CD4-positive, alpha-beta T cell treated with Interleukin-12 subunit alpha and Interleukin-12 subunit beta, for 1 hour (primary cell): ENCODE results near the gene FLT1.
A peak's percentile ranks its signal among the peaks of the same experiment; 100 is the strongest.

ENCODE experiments used
- DNase-seq: peaks from one replicate; pipeline ENCODE4 v3.0.0-alpha.2; 2020

The FLT1 gene

DNA sequence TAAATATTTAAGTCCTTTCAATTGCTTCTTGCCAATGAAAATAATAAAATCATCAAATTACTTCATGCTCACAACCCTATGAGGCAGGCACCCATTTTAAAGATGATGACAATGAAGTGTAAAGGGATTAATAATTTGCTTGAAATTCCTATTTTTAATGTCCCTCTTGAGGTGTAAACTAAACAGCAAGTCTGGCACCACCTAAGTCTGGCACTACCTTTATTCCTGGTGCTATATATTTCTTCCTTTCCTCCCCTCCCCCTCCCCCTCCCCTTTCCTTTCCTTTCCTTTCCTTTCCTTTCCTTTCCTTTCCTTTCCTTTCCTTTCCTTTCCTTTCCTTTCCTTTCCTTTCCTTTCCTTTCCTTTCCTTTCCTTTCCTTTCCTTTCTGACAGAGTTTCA is 42.2 kb downstream of the FLT1 start:
- no peak for DNase-seq

DNA sequence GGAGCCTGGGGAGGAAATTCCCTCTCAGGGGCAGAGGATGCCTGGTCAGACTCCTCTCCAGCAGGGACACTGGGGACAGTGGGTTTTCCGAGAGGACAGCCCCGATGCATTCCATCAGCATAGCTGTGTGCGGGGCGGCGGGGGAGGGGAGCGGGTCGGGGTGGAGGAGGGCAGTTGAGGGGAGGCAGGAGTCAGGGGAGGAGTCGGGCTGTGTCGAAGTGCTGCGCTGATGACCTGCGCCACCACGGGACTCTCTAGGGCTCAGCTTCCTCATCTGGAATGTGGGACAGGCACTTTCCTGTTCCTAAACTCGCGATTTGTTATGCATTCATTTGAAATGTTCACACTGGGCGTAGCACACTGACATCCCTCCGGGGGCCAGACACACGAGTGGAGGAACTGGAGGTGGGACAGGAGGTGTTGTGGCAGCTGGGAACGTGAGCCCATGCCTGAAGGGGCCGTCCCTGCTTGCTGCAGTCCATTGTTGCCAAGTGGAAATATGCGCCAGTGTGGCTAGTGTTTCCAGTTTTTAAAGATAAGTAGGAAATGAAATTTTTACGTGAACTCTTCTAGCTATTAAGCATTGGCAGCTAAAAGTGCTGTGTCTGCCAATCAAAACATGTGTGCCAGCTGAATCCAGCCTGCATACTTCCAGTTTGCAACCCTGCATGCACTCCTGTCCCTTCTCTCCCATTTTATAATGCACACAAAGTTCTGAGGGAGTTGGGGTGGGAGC is 43.3 kb downstream of the FLT1 start:
- no peak for DNase-seq

DNA sequence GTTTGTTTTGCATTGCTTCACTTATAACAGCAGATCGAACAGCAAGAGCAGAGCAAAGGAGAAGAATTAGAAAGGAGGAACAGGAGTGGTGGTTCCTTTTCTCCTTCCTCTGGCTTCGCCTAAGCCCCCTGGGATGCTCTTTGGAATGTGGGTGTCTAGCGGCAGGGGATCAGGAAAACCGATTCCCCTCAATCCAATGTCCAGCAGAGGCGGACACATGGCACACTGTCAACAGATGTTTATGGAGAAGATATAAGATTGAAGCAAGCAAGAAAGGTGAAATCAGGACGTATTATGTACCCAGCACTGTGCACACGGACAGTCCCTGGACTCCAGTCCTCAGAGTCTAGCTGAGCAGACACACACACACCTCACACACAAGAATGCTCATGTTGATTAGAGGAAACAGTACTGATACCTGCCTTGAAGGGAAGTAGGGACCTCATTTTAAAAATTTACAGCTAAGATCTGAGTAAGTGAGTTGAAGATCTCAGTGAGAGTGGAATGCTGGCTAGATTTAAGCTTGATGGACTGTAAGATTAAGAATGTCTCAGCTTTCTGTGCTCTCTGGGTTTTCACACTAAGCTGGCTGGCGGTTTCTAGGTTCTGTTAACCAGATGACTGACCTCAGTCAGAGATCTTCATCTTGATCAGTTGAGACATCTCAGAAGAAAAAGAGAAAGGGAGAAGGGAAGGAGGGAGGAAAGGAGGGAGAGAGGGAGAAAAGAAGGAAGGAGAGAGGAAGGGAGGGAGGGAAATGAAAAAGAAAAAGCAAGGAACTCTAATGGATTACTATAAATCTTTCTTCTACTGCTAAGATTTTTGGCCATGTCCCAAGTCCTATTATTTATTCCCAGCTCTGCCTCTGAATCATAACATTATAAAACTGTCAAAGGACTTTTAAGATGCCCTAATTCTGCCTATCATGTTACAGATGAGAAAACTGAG is 44.8 kb downstream of the FLT1 start:
- DNase-seq = no peak

DNA sequence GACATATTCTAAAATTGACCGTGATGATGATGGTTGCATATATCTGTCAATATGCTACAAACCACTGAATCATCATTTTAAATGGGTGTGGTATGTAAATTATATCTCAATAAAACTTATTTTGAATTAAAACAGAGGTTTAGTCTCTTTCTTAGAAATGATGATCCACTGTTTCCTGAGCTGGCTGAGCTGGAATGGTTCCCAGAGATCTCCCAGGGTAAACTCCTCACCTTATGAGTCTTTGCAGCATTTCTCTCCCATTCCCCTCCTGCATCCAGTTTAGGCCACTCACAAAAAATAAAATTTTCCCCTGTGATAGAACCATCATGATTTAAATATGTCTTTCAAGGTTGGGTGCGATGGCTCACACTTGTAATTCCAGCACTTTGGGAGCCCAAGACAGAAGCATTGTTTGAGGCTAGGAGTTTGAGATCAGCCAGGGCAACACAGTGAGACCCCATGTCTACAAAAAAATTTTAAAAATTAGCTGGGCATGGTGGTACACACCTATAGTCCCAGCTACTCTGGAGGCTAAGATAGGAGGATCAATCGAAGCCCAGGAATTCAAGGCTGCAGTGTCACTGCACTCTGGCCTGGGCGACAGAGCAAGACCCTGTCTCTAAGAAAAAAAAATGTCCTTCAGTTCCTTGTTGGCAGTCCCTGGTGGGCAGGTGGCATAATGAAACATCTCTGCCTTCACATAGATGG is 46.1 kb downstream of the FLT1 start:
- no peak for DNase-seq

DNA sequence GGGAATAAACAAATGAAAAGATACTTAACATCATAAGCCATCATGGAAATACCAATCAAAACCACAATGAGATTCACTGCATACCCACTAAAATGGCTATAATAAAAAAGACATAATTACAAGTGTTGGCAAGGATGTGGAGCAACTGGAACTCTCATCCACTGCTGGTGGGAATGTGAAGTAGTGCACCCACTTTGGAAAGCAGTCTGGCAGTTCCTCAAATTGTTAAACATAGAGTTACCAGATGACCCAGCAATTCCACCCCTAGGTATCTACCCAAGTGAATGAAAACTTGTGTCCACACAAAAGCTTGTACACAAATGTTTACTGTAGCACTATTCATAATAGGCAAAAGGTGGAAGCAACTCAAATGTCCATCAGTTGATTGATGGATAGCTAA is 46.9 kb downstream of the FLT1 start:
- DNase-seq = no peak

DNA sequence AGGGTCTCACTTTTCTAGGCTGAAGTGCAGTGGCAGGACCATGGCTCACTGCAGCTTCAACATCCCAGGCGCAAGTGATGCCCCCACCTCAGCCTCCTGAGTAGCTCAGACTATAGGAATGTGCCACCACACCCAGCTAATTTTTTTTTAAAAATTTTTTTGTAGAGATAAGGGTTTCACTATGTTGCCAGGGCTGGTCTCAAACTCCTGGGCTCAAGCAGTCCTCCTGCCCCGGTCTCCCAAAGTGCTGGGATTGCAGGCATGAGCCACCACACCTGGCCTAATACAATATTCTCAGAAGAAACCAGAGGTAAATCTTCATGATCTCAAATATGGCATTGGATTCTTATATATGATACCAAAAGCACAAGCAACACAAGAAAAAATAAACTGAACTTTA is 47.7 kb downstream of the FLT1 start:
- no peak for DNase-seq

DNA sequence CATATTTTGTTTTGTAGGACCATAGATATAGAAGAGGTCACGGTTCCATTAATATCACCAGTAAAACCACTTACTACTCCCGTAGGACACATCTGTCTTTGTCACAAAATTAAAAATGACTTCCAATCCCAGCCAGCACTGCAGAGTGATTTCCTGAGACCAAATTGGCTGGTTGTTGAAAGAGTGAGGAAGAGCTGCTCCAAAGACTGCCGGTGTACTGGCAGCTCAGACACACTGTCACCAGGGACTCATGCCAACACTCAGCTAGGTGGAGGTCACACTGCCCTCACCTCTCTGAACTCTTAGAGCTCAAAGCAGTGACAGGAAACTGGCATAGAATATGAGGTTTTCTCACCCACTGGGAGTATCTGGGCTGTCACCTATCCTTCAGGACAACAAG is 52.1 kb downstream of the FLT1 start:
- DNase-seq = no peak

DNA sequence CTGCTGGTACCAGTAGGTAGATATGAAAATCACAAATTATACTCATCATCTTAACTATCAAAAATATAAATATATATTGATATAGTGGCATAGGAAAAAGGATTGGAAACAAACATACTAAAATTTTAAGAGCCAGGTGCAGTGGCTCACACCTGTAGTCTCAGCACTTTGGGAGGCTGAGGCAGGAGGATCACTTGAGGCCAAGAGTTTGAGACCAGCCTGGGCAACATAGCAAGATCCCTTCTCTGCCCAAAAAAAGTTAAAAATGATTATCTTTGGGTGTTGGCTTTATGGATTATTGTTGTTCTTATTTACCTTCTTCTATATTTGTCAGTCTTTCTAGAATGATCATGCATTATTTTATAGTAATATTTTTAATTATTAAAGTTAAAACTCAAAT is 53.4 kb downstream of the FLT1 start:
- DNase-seq = no peak

DNA sequence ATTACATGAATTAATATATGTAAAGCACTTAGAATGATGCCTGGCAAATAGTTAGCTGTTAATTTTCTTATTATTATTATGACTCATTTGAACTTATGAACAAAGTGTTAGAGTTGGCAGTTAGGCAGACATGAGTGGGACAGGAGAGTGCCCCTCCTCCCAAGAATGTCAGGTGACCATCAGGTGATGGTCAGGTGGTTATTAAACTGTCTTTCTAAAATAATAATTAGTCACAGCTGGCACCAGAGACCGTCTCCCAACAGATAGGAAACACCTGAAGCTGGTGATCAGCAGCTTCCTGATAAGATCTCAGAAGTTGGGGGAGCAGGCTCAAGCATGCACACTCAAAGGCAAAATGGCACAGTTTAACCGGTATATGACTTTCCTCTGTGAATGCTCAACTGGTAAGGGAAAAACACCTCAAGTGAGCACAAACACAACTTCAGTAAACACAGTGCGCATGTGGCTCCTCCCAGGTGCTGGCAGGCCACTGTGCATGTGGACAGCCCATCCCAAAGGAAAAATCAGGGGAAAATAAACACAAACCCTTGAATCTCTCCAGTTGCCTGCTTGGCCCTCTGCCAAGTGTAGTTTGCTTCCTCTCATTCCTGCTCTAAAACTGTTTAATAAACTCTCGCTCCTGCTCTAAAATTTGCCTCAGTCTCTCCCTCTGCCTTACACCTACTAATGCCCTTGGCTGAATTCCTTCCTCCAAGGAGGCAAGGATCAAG is 54.0 kb downstream of the FLT1 start:
- DNase-seq = no peak

DNA sequence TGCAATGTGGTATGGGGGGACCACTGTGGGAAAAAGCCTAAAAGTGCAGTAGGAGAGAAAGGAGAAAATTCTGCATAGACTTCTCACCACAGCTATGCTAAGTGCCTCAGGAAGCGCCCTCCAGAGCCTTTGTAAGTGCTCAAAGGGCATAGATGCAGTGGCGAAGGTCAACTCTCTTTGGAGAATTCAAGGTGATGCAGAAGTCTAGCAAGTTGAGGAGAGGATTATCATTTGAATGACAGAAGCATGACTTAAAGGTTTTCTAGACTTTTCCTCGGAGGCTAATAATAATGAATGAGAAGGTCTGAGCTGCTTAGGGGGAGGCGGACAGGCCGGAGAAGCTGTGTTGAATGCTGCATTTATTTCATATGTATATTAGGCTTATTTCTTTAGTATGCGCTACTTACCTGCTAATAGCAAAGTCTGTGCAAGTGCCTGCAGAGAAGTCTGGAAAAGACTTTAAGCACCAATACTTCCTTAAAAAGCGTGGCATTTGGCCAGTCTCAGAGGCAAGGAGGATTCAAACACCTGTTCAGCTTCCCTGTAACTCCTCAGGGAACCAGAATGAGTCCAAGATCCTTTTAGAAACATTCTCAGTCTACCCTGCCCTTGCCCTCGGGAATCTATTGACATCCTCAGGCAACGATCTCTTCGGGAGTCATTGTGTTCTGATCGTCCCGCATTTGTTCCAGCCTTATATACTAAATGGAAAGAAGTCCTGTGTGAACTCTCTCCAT is 56.2 kb downstream of the FLT1 start:
- no peak for DNase-seq

DNA sequence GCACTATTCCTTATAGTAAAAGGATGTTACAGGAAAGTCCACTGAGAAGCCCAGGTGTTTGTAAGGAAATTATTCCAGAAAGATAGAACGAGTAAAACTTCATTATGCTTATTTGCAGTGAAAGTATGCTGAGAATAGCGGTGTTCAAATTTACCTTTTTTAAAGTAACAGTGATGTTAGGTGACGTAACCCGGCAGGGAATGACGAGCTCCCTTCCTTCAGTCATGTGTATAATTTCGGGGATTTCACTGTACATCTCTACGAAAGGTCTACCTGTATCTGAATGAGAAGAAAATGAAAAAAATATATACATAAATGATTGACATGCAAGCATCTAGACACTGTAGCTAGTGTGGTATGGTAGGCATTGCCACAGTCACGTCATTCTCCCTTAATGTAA is 56.9 kb downstream of the FLT1 start:
- DNase-seq = no peak

DNA sequence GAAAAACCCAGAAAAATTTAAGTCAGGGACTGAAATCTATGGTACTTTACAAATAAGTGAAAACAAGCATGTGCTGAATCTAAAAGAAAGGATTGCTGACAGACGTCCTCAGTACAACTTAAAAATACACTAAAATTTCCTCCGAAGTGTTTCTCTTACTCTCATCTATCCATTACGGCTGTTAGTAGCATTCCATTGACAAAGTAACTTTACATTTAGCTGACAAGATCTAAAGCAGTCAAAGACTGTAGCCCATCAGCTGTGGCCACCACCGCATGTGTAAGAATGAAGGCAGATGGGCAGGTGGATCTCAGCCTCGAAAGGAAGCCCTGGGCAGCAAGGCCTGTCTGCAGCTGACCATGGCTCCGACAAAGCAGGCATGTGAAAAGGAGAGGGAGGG is 59.0 kb downstream of the FLT1 start:
- DNase-seq = no peak

DNA sequence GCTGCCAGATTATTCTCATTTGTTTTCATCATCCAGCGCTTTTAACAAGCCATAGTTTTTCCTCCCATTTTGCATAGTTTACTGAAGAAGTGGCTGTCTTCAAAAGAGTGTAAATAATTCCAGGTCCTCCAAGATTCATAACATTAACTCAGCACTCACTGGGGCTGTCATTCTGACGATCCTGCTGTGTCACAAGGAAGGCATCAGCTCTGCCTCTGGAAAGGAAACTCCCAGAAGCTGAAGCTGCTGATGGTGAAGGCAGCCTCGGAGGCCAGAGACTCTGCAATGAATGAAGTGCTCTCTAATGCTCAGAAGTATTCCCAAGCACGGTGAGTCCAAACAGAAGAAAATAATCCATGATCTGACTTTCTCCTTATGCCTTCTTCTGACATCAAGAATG is 60.0 kb downstream of the FLT1 start:
- no peak for DNase-seq

DNA sequence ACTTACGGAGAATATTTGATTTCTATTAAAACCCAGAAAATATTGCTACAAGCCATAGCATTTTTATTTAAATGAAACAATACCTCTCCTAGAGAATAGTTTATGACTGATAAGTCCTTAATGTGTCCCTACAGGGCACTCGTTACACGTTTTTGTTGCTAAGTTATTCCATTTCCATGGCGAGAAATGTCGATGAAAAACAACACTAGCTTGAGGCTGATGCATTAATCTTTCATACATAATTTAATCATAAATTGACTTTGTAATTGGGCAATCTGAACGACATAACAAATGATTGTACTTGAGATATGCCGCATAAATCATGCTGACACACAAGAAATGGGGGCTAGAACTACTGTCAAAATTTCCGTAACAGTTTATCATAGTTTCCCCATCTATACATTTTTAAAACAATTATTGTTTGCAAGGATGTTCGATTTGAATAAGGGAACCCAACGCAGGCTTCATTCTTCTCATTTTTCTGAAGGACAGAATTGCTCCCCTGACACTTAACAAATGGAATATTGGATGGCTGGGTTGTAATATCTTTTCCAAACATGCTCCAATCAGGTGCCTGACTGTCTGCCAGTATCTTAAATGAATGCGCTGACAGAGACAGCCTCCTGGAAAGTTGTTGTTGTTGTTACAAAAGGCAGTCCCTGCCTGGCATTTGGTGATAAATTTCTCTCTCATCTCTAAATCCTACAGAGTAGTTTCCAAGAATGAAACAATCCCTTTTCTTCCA is 61.9 kb downstream of the FLT1 start:
- no peak for DNase-seq

DNA sequence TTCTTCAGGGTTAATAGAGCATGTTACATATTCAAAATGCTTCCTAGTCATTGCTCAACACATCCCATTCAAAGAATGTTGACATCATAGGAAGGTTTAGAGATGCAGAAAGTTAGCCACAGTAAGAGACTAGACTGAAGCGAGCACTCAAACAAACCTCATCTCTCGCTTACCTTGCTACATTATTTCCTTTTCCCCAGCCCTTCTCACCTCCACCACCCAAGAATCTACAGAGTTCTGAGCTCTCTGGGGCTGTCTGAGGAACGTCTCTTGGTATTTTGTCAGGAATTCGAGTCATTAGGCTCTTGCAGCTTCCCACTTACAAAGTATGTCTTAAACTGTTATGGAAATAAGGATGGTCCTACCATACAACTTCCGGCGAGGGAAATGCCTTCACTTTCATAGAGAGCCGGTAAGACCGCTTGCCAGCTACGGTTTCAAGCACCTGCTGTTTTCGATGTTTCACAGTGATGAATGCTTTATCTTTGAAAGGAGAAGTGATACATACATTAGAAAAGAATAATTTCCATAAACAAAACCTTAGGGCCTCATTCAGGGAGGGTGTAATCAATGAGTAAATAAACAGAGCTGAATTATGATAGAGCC is 65.1 kb downstream of the FLT1 start:
- no peak for DNase-seq

DNA sequence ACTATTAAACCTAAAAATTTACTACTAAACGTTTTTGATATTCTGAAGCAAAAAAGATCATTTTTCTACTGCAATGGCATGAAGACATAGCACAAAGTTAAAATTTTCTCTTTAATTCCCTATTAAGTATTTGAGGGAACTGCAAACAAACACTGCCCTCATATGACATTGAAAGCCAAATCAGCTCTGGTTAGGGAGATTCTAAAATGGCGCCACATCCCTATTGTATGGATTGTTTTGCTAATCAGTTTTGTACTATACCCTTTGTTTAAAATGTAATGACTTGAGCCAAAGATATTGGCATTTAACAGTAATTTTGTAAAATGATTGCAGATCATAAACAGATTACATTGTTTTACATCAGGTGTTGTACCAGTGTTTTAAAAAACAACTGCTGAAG is 65.8 kb downstream of the FLT1 start:
- DNase-seq = no peak

DNA sequence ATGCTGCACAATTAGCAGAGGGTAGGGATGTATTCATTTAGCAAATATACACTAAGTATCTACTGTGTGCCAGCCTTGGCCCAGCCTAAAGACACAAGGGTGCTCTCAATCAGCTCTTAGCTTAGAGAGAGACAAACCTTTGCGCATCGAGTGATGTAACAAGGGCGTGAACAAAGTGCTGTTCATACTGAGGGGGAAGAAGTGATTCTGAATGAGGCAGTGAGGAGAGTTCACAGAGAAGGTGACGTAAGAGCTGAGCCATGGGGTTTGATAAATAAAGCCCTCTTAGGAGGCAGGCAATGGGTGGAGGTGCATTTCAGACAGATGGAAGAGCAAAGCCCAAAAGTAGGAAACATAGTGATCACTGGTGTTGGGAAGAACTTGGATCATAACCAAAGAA is 68.5 kb downstream of the FLT1 start:
- DNase-seq = no peak

DNA sequence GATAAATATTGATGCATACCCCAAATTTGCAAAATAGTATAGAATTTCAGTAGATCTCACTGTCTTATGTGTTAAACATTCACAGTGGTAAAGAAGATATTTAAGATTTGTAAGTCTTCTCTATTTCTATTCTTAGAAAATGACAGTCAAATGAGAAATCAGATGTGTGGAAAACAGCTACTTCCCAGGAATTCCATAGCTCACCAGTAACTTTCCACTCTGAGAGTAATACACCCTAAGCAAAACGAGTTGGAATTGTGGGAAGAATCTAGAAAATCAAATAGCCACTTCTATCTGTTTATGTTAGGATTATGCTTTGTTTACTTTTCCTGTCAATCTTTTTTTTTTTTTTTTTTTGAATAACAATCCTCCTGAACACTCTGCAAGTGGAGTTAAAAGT is 69.1 kb downstream of the FLT1 start:
- DNase-seq = no peak

DNA sequence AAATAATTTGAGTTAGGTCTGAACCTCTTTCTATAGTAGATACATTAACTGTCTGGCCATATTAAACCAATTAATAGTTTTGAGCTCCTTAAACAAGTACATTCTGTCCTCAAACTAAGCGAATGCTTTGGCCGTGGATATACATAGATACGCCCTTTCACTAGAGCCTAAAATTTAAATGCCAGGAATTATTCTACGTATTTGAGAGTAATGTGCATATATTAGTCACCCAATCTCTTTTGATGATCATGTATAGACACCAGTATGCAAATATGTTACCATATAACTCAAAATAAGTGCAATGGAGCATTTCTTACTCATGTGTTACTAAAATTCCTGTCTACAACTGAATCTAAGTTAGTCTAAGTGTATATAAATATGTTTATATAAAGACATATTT is 70.4 kb downstream of the FLT1 start:
- no peak for DNase-seq

DNA sequence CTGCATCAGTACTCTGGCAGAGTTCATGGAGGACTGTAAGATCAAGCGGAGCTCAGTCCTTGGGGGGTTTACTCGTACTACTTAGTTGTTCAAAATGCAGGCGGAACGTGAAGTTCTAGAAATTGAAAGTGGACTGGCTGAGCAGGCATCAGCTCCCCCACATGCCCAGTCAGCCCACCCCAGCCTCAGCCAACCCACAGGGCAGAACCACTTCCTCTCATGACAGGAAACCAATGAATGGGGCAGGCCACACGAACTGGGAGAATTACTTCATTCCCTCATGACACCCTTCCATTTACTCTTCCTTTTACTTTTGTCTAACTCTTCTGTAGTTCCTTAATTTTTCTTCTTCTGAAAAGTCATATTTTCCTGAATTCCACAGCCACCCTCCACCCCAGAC is 71.9 kb downstream of the FLT1 start:
- peak; percentile 11 for DNase-seq
